Sigmoid colon (tissue), 4 donors: Measurements from ENCODE around the gene ITGB2.

Source experiments
- CTCF ChIP-seq, 4 experiments: fragments of 450-650 bp in 3 of 4; fragments of 200-600 bp in 1 of 4; IDR thresholded peaks; one replicate each; pipeline ENCODE4 v1.5.1; 2016 to 2019; ENCODE audit warnings: antibody characterized with exemption in 4 of 4, mild to moderate bottlenecking in 3 of 4, moderate library complexity in 2 of 4
- EP300 ChIP-seq, 4 donors: sonication (generic); formaldehyde crosslinking; IDR thresholded peaks; one replicate each; pipeline ENCODE4 v1.6.1; 2017; ENCODE audit warnings: antibody characterized with exemption in 4 of 4
- POLR2A ChIP-seq, 2 donors: fragments of 450-650 bp; IDR thresholded peaks; one replicate each; pipeline ENCODE4 v1.6.1; 2016; ENCODE audit warnings: antibody characterized with exemption in 2 of 2, mild to moderate bottlenecking in 2 of 2, moderate library complexity in 2 of 2
- POLR2AphosphoS5 ChIP-seq, 4 donors: sonication (generic); formaldehyde crosslinking; IDR thresholded peaks; one replicate each; pipeline ENCODE4 v1.6.1; 2017; ENCODE audit warnings: antibody characterized with exemption in 4 of 4

GRCh38 chr21:44966135-44967081 lies 45.7 kb upstream of the ITGB2 start:
- TF ChIP-seq CTCF (IDR thresholded peaks at IDR 0.05) (no peak), EP300 (IDR thresholded peaks at IDR 0.05) (no peak), POLR2A (IDR thresholded peaks at IDR 0.05) (no peak), POLR2AphosphoS5 (IDR thresholded peaks at IDR 0.05) (peak in 3 of 4 donors; percentile 14 to 29 (median 25))
